Esophagus squamous epithelium (tissue), 5 donors: Measurements from ENCODE around the gene ARF5. TPM values are rescaled to one million over a fixed set of nuclear protein-coding genes. Genes with fewer than 3 reads are reported as not detected.

Source experiments
- DNase-seq: peaks from one replicate; lab custom pipeline; 2025; lab: John Stamatoyannopoulos, UW
- H3K27ac ChIP-seq, 4 donors: fragments of 200-600 bp; sonication (generic); one replicate each; pipeline ENCODE4 v1.5.1; 2016 to 2019; ENCODE audit warnings: mild to moderate bottlenecking in 1 of 4
- H3K27me3 ChIP-seq, 4 donors: fragments of 200-600 bp; sonication (generic); 1 replicate in 3 of 4; 2 replicates in 1 of 4; pipeline versions ENCODE4 v1.5.1 to v1.6.0; 2017 to 2021; ENCODE audit warnings: antibody characterized with exemption in 1 of 4
- H3K36me3 ChIP-seq, 3 donors: fragments of 200-600 bp; sonication (generic); one replicate each; pipeline ENCODE4 v1.5.1; 2016 to 2019
- H3K4me1 ChIP-seq, 3 donors: fragments of 200-600 bp; sonication (generic); one replicate each; pipeline ENCODE4 v1.5.1; 2017 to 2019
- H3K4me3 ChIP-seq, 4 donors: fragments of 200-600 bp; sonication (generic); 1 replicate in 3 of 4; 2 replicates in 1 of 4; pipeline ENCODE4 v1.5.1; 2016 to 2019; ENCODE audit warnings: mild to moderate bottlenecking in 2 of 4, moderate library complexity in 1 of 4
- H3K9me3 ChIP-seq, 3 donors: fragments of 200-600 bp; sonication (generic); one replicate each; pipeline ENCODE4 v1.5.1; 2016 to 2019
- CTCF ChIP-seq, 6 experiments: fragments of 450-650 bp in 4 of 6; fragments of 200-600 bp in 2 of 6; sonication (generic) in 2 of 6; IDR thresholded peaks; one replicate each; pipeline ENCODE4 v1.5.1; 2016 to 2019; ENCODE audit warnings: antibody characterized with exemption in 6 of 6, mild to moderate bottlenecking in 4 of 6, moderate library complexity in 4 of 6
- POLR2A ChIP-seq, 4 donors: fragments of 450-650 bp; IDR thresholded peaks; one replicate each; pipeline ENCODE4 v1.6.1; 2017; ENCODE audit warnings: antibody characterized with exemption in 4 of 4, mild to moderate bottlenecking in 4 of 4, moderate library complexity in 3 of 4
- WGBS, 2 donors: methylation state at CpG; one replicate each; pipeline ENCODE4 v1.1.5; 2018; 5-methylcytosine and 5-hydroxymethylcytosine counted together
- intact Hi-C: fragments of 100-400 bp; cut with DNase I; formaldehyde crosslinking; loops from one replicate; pipeline ENCODE4 v1.15.0; 2022
- total RNA-seq, 4 donors: library from RNA; depleted of rRNA; stranded (reverse); fragments of >200 nt; gene quantifications; one replicate each; pipeline ENCODE4 v1.1.0, GENCODE V29; 2016
- donor health status: DM: yes; HTN: yes; CAD: no.

Gene ARF5
- total RNA-seq, 4 donors from 2014 or later, result 169 to 260 (median 209) TPM

DNA sequence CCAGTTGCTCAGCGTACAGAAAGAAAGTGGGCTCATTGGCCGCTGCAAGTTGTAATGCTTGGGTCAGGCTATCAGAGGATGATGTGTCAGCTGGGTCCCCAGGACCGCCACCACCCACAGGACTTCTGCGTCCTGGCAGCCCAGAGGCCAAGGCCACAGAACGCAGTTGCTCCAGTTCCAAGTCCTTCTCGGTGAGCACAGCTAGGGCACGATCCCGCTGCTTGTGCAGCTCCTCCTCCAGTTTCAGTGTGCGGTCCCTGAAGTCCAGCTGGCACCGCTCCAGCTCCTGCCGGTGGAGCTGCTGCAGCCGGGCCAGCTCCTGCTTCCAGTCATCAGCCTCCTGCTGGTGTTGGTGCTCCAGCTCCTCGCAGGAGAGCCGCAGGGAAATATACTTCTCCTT, 5.8 kb upstream of the ARF5 start:
- intact Hi-C loops, result no loop called here
- no peaks in the 10 kb centered on the region for H3K9me3 ChIP-seq
- H3K4me1 ChIP-seq, result peaks cover 26 to 70% (median 34%) of the 10 kb centered on the region in 3 donors
- no peak for TF ChIP-seq CTCF (IDR thresholded peaks at IDR 0.05)
- no peak for TF ChIP-seq POLR2A (IDR thresholded peaks at IDR 0.05)
- no peak overlapping the region for H3K4me3 ChIP-seq
- no peaks in the 10 kb centered on the region for H3K27me3 ChIP-seq
- 92% methylated on average over 2 of the region's 14 CpGs; no CpG with 5 or more reads in 1 of the 2 donors for WGBS, 2 donors
- no peak overlapping the region for H3K27ac ChIP-seq
- DNase-seq, result no peak
- peaks cover 8 to 60% (median 10%) of the 10 kb centered on the region in 3 donors for H3K36me3 ChIP-seq

GRCh38 chr7:127584648-127585043, 3.6 kb upstream of the ARF5 start:
- peak overlapping the region; percentile 85 to 91 (median 90) for H3K27ac ChIP-seq
- H3K9me3 ChIP-seq, result no peaks in the 10 kb centered on the region
- 28 to 37% methylated on average over 6 to 12 of the region's 12 CpGs for WGBS, 2 donors
- DNase-seq, result no peak
- H3K27me3 ChIP-seq, result no peaks in the 10 kb centered on the region
- TF ChIP-seq CTCF (IDR thresholded peaks at IDR 0.05), result no peak
- no peak for TF ChIP-seq POLR2A (IDR thresholded peaks at IDR 0.05)
- peaks cover 8 to 40% (median 10%) of the 10 kb centered on the region in 3 donors for H3K36me3 ChIP-seq
- intact Hi-C loops, result no loop called here
- peak overlapping the region; percentile 74 to 87 (median 79) for H3K4me3 ChIP-seq
- peaks cover 36 to 76% (median 41%) of the 10 kb centered on the region in 3 donors for H3K4me1 ChIP-seq

- peaks cover 39 to 83% (median 43%) of the 10 kb centered on the region in 3 donors for H3K4me1 ChIP-seq
- no peaks in the 10 kb centered on the region for H3K9me3 ChIP-seq
- WGBS, 2 donors, result 14 to 25% methylated on average over 6 to 20 of the region's 78 CpGs
- H3K27ac ChIP-seq, result peak within 1 kb of the TSS; percentile 85 to 91 (median 90)
- DNase-seq, result peak; percentile 38
- peak within 1 kb of the TSS; percentile 74 to 87 (median 79) for H3K4me3 ChIP-seq
- no peaks in the 10 kb centered on the region for H3K27me3 ChIP-seq
- TF ChIP-seq CTCF (IDR thresholded peaks at IDR 0.05), result no peak
- peak in 3 of 4 donors; percentile 77 to 90 (median 83) for TF ChIP-seq POLR2A (IDR thresholded peaks at IDR 0.05)
- peaks cover 8 to 40% (median 10%) of the 10 kb centered on the region in 3 donors for H3K36me3 ChIP-seq
- intact Hi-C loops, result no loop called here
Observed at GRCh38 chr7:127585044-127585953, 2.9 kb upstream of the ARF5 start, which contains the start of gene GCC1. TSS of gene GCC1 (minus strand) at chr7:127585596. CDS start at chr7:127585182, 414 bp downstream.

DNA sequence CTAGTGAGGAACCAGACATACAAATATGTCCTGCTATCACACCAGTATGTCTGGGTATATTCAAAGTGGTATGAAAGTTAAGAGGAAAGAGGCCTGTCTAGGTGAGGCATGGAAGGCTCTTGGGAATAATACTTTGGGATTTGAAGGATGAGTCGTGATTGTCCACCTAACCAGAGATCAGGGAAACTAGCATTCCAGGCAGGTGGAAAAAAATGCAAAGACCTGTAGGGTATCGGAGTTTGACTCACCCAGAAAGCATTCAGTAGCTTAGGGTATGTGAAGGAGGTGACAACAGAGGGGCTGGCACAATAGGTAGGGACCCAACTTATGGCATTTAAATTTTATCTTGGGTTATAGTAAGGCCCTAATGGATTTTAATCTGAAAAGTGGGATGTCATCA, 1.9 kb upstream of the ARF5 start:
- H3K4me3 ChIP-seq, result no peak overlapping the region
- H3K4me1 ChIP-seq, result peaks cover 39 to 73% (median 39%) of the 10 kb centered on the region in 3 donors
- H3K27ac ChIP-seq, result peak overlapping the region in 1 of 4 donors; percentile 91
- no peak for DNase-seq
- peaks cover 13 to 40% (median 17%) of the 10 kb centered on the region in 3 donors for H3K36me3 ChIP-seq
- H3K9me3 ChIP-seq, result no peaks in the 10 kb centered on the region
- WGBS, 2 donors, result 84 to 88% methylated on average over 2 of the region's 2 CpGs
- H3K27me3 ChIP-seq, result no peaks in the 10 kb centered on the region
- intact Hi-C loops, result no loop called here
- TF ChIP-seq CTCF (IDR thresholded peaks at IDR 0.05) (no peak), POLR2A (IDR thresholded peaks at IDR 0.05) (no peak)

DNA sequence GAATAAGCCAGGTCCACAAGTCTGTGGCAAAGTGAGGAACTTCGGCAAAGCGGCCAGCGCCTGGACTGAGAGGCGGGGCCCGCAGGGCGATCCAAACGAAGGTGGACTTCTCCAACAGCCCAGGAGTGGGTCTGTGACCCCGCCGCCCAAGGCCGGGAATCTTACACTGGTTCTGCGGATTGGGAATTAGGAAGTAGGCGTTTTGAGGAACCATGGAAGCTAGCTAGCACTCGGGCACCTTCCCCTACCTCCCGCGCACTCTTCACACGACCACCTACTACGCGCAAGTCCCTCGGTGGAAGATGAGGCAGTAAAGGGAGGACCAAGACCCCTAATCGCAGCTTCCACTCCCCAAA, 570 bp upstream of the ARF5 start:
- intact Hi-C loops, result no loop called here
- Histone ChIP-seq H3K9me3 (no peaks in the 10 kb centered on the region), H3K4me1 (peaks cover 28 to 60% (median 30%) of the 10 kb centered on the region in 3 donors), H3K27me3 (no peaks in the 10 kb centered on the region), H3K27ac (peak overlapping the region; percentile 91 to 96 (median 95)), H3K36me3 (peaks cover 11 to 40% (median 13%) of the 10 kb centered on the region in 3 donors), H3K4me3 (peak overlapping the region; percentile 71 to 98 (median 92))
- 36 to 61% methylated on average over 5 to 20 of the region's 20 CpGs for WGBS, 2 donors
- TF ChIP-seq POLR2A (IDR thresholded peaks at IDR 0.05) (no peak), CTCF (IDR thresholded peaks at IDR 0.05) (no peak)
- DNase-seq, result no peak
